NT2/D1 (cell line): ENCODE results near the gene KRTAP4-3.

Source experiments
- SUZ12 ChIP-seq: IDR thresholded peaks from 2 replicates; pipeline ENCODE4 v1.6.1; 2011; ENCODE audit not compliant: insufficient read length, insufficient read depth; ENCODE audit errors: extremely low read depth
- YY1 ChIP-seq: IDR thresholded peaks from 2 replicates; pipeline ENCODE4 v1.6.1; 2011; ENCODE audit not compliant: insufficient read length, insufficient read depth
- ZNF274 ChIP-seq: IDR thresholded peaks from 2 replicates; pipeline ENCODE4 v1.6.1; 2011; ENCODE audit warnings: mild to moderate bottlenecking, low read depth, low read length

GRCh38 chr17:41140360-41141131, 27.5 kb downstream of the KRTAP4-3 start, which contains the start of gene KRTAP4-6:
- TF ChIP-seq SUZ12 (no peak), YY1 (no peak), ZNF274 (no peak)
